GM18505 (cell line): ENCODE data around the gene ZFYVE28.

Experiments
- ATAC-seq: cut with Tn5 transposase; IDR thresholded peaks from one replicate; pipeline ENCODE4 v1.9.1; 2021; ENCODE audit not compliant: unreplicated experiment
- POLR2A ChIP-seq: IDR thresholded peaks from 4 replicates; pipeline ENCODE4 v1.6.1; 2011; ENCODE audit warnings: borderline replicate concordance; ENCODE audit not compliant: insufficient read depth, insufficient read length; ENCODE audit errors: extremely low read depth

ZFYVE28 gene

DNA sequence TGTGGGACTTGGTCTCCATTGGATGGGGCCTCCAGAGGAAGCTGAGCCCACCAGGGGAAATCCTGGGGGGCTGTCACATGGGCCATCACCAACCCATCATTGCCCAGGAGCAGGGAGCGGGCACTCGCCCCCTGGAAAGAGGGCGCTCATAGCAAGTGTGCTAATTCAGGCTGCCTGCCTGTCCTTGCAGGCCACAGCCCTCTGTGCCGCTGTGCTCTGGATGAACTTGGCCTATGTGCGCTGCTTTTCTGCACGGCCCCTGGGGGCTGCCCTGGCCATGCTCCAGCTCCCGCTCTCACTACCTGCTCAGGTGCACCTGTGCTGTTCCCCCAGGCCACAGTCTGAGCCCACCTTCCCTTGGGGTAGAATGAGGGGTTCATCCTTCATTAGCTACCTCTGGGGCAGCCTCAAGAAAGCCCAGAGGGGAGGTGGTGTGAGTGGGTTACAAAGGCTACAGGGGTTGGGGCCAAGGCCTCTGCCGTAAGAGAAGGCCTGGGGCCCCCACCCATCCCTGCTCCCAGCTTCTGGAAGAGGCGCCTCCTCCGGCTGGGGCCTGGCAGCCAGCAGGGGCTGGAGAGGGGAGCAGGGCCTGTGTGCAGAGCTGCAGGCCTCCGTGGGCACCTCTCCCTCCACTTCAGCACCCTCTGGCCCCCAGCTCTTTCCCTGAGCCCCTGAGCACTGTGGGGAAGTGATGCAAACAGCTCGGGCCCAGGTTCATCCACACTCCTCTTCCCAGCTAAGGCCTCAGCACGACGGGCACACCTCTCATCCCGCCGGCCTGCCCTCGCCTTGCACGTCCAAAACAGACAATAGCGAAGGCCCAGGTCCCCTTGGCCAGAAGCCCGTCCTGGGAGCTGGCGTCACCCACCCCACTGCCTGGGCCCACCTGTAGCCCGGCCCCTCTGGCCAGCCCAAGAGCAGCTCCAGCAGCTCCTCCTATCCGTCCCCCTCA lies 9.2 kb upstream of the ZFYVE28 start:
- TF ChIP-seq POLR2A = no peak
- ATAC-seq = no peak

DNA sequence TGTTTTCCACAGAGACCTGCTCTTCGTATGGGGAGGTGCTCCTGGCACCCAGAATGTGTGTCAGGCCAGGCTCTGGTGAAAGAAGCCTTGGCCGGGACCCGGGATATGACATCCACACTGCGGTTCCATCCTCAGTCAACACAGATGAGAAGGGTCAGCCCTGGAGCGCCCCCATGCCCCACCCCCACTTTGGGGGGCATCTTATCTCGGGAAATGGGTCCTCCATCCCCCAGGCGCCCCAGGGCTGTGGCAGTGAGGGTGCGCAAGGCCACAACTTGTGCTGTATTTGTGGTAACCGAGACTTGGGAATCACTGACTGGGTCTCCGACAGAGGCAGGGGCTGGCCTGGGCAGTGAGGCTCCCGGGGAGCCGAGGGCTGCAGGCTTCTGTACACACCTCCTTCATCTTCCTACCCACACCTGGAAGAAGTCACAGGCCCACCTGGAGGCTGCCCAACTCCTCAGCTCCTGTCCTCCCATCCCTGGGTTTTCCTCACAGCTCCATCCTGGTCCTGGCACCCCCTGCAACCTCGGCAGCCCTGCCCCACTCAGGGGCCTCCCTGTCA lies 8.3 kb upstream of the ZFYVE28 start:
- TF ChIP-seq POLR2A = no peak
- no peak for ATAC-seq

DNA sequence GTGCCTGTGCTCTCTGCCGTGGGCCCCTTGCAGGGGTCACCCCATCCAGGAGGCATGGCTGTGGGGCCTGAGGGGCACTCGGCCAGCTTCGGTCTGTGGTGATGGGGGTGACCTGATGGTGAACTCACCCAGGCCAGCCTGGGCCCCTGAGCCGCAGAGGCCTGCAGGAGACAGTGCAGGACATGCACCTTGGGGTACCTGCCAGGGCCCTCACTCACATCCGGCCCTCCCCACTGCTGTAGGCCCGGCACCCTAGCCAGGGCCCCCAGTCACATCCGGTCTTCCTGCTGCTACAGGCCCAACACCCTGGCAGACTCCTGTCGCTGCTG lies 7.6 kb upstream of the ZFYVE28 start:
- ATAC-seq = no peak
- no peak for TF ChIP-seq POLR2A

DNA sequence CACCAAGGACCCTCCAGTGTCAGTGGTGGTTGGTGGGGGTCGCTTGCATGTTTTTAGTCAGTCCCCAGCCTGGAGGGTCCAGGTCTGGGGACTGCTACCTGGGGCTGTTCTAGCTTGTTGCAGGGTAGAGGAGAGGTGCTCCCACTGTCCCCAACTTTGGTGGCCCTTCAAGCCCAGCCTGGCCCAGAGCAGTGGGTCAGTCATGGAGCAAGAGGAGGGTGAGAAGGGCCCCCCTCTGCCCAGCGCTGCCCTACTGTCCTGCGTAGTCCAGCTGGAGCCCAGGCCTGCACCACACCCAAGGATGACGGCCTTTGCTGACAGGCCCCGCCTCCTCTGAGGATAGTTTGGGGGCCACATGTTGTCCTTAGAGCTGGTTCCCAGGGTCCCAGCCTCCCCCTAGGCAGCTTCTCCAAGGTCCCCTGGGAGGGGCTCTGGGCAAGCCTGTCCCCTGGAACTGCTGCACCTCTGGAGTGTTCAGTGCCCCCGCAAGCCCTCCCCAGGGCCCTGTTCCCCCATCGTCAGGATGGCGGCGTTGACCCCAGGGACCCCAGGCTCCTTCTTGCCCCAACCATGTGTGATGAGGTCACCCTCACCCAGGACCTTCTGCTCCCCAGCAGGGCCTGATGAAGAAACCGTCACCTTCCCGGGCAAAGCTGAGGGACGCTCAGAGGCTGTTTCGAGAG lies 7.1 kb upstream of the ZFYVE28 start:
- no peak for TF ChIP-seq POLR2A
- ATAC-seq = no peak

DNA sequence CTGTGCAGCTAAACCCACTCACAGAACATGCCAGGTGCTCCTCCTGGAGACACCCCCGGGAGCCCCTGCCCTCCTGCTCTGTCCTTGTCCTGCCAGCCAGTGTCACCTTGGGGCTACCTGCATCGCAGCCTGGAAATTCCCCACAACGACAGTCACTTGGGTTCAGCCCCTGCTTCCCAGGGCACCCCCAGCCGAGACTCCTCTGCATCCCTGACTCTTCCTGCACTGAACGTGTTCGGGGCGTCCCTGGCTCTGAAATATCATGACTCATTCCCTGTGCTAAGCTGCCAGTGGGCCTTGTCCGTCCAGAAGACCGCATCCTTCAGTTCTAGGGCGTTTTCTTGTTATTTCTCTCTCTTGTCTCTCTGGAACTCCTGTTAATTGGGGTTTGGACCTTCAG lies 6.1 kb upstream of the ZFYVE28 start:
- no peak for ATAC-seq
- no peak for TF ChIP-seq POLR2A

DNA sequence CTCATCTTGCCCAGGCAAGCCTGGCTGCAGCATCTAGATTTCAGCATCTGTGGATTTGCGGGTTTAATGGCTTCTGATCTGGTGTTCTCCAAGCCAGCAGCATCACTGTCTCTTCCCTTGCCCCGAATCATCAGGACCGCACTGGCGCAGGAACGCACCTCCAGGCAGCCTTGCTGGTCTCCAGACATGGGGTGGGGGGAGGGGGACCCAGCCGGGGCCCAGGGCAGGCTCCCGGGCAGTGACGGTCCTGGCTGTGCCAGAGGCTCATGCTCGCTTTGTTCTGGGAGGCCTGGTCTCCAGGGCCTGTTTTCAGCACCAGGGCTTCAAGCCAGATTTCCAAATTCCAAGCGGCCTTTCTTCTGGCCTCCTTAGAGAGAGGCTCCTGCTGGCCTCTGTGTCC lies 5.2 kb upstream of the ZFYVE28 start:
- no peak for ATAC-seq
- no peak for TF ChIP-seq POLR2A

DNA sequence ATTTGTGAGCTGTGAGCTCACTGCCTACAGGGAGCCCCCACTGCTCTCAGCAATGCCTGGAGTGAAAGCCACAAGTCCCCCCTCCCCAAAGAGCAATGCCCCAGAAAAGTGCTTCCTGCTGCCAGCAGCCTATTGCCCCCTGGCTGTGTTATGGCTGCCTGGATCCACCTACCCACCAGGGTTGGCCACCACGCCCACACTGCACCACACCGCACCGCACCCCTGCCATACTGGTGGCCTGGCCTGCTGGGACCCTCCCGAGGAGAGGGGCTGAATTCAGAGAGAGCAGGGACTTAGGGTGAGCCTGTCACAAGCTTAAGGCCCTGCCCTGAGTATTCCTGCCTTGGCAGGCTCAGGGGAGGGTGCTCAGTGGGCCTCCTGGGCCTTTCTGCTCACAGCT lies 4.6 kb upstream of the ZFYVE28 start:
- no peak for ATAC-seq
- TF ChIP-seq POLR2A = no peak

DNA sequence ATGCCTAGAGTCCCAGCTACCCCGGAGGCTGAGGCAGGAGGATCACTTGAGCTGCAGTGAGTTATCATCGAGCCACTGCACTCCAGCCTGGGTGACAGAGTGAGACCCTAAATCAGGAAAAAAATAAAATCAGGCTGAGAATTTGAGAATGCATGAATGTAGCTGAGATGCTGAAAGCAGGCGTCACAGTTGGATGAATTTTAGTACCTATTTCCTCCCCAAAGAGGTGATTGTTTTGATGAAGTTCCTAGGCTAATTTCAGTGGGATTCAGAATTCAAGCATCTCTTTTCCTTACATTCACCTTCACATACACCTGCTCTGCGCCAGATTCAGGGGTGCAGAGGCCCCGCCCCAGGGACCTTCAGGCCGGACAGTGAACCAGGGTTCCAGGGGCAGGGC lies 3.5 kb upstream of the ZFYVE28 start:
- no peak for TF ChIP-seq POLR2A
- no peak for ATAC-seq

DNA sequence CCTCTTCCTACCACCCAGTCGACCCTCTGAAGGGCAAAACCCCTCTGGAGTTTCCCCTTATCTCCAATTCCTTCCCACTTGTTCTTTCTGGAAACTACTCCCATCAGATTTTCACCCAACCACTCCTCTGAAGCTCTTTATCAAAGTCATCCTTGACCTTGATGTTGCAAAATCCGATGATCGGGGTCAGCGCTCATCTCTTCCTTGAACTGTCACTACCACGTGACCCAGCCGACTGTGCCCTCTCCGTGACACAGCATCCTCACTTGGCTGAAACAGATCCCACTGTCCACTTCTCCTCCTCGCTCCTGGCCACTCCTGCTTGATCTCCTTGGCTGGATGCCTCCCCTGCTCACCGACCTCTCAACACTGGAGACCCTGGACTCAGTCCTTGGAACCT lies 1.4 kb upstream of the ZFYVE28 start:
- no peak for TF ChIP-seq POLR2A
- no peak for ATAC-seq

DNA sequence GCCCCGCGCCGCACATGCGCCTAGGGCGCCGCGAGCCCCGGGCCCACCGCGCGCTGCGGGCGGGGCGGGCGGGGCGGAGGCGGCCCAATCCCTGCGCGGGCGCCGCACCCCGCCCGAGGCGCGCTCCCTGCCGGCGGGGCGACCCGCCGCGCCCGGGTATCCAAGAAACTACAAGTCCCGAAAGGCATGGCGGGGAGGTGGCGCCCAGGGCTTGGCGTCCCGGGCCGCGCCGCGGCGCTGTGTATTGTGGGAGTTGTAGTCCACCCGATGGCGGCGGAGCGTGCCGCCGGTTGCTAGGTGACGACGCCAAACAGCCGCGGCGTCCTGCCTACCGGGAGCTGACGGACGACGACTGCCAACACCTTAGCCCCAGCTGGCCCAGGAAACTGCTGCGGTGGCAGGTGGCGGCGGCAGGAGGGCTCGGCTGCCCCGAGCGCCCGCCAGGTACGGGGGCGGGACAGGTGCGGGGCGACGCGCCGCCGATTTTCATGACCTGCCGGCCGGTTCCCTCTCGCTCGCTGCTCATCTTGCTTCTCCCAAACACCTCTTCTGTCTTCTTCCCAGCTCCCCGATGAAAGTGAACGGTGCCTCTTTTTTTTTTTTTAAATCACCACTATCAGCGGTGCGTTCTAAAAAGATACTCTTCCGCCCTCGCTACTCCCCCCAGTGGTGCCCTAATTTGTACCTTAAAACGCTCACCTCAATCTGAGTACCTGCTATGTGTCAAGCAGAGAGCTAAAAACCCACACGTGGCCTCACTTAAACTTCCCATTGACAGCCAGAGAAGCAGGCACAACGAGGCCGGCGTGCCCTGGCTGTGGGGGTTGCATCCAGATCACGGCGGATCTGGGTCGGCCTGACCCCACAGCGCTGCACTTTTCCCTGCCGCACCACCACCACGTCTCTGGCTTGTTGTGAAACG lies 466 bp upstream of the ZFYVE28 start, which contains the start of gene CFAP99:
Gene CFAP99 (plus strand): TSS at position 306 of the 922 bp plus-strand sequence.
- peak; percentile 89 for ATAC-seq

DNA sequence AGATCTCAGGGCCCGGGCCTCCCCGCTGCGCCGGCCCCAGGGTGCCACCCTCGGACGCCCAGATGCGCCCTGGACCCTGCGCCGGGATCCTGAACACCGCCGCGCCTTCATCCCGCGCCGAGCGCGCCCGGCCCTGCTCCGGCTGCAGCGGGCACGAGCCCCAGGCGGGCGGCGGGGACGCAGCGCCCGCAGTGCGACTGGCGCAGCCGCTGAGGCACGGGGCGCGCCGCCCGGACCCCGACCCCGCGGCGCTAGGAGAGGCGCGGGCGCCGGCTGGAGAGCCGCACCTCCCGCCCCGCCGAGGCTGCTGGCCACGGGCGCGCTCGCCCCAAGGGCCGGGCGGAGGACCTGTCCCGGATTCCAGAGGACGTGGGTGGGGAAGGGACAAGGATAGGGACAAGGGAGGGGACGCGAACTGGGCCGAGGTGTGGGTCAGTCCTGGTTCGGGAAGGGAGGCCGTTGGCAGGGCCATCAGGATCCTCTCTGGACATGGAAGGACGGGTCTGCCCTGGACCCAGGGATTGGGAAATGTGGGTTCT lies 1.1 kb downstream of the ZFYVE28 start:
- TF ChIP-seq POLR2A = no peak
- ATAC-seq = no peak

More for the DNA sequence above, 466 bp upstream of the ZFYVE28 start, which contains the start of gene CFAP99:
- no peak for TF ChIP-seq POLR2A

DNA sequence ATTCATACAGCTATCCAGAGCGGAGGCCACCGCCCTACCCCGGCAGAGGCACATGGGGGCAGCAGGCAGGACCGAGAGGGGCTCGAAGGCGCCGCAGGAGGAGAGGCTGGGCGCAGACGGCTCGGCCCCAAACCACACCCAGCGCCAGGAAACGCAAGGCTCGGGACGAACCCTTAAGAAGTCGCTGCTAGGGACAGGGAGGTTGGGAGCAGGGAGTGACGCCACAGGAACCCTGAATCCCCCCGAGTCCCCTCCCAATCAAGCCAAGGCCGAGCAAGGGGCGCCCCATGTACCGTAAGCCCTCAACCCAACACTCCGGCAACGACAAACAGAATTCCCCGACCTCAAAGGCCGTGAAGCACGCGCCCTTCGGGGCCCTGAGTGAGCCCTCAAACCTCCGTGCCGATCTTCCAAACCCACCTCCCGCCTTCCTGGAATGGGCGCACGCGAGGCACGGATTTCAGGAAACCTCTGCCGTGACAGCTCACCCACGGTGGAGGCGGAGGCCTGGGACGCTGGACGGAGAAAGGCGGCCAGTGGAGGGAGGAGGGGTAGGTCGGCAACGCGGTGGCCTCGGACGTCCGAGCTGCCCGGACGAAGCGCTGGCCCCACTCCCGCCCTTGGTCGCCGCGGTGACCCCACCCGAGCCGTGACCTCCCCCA lies 1.8 kb downstream of the ZFYVE28 start:
- no peak for TF ChIP-seq POLR2A
- no peak for ATAC-seq
